ENCODE measurements around the gene MMP12.
"Not testable (repeated sequence)": the region's sequence is repeated elsewhere in the genome, so short reads cannot be mapped to it uniquely, and the experiment has no call there.

The MMP12 gene

GRCh38 chr11:102874852-102875251, at the start of gene MMP12:
MMP12 (minus strand) TSS chr11:102874982; CDS start chr11:102874937, 45 bp downstream.
- Mint-ChIP-seq H3K4me3 (no peak within 1 kb of the TSS), H3K27me3 (peaks cover 8% of the 10 kb centered on the region), H3K27ac (no peak within 1 kb of the TSS)

DNA sequence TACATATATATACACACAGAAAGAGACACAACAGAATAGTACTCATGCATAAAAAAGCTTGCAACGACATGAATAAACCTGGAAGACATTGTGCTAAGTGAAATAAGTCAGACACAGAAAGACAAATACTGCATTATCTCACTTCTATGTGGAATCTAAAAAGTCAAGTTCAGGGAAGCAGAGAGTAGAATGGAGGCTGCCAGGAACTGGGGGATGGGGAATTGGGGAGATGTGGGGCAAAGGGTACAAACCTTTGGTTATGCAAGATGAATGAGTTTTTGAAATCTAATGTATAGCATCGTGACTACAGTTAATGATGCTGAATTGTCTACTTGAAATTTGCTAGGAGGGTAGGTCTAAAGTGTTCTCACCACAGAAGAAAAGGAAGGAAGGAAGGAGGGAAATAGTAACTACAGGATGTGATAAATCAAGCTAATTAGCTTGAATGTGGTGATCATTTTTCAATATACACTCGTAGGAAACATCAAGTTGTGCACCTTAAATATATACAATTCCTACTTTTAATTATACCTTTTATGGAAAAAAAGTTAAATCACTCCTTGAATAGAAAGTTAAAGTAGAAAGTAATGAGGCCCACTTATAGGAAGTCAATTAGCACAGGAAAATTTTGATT, 46.9 kb upstream of the MMP12 start:
- H3K9me3 Mint-ChIP-seq: no peaks in the 10 kb centered on the region
- peaks cover 21% of the 10 kb centered on the region for H3K27me3 Mint-ChIP-seq
- H3K4me3 Mint-ChIP-seq: no peak overlapping the region
- H3K27ac Mint-ChIP-seq: no peak overlapping the region
- no peak for DNase-seq
- H3K4me1 Mint-ChIP-seq (ENCODE audit: low read depth): peaks cover 5% of the 10 kb centered on the region
- no peaks in the 10 kb centered on the region for H3K36me3 Mint-ChIP-seq (ENCODE audit: low read depth)

More at GRCh38 chr11:102874852-102875251, at the start of gene MMP12:
- no peaks in the 10 kb centered on the region for H3K36me3 Mint-ChIP-seq (ENCODE audit: low read depth)
- H3K9me3 Mint-ChIP-seq: no peaks in the 10 kb centered on the region
- no peak for DNase-seq
- H3K4me1 Mint-ChIP-seq (ENCODE audit: low read depth): no peaks in the 10 kb centered on the region

DNA sequence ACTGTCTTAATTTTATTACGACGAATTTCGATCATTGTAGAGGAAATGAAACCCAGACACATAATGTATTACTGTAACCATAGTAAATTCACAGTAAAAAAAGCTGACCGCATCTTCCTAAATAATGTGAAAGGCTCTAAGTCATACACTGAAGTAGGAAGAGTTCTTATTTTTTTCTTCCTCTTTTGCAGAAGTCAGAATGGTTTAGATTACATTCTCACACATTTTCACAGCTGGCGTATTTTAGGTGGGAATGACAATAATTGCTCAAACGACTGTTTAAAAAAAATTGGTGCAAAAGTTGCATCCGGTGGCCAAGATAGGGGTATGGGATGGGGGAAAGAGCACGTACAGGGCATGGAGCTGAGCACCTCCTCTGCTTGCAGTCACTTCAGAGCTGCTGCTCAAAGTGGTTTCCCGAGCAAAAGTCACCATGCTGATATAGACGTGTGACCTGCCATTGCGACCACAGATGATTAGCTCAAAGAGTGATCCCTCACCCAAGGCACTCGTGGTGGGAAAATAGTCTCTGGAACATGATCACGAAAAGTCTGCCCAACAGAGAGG, 45.4 kb upstream of the MMP12 start:
- Mint-ChIP-seq H3K36me3 (ENCODE audit: low read depth) (no peaks in the 10 kb centered on the region), H3K4me1 (ENCODE audit: low read depth) (peaks cover 5% of the 10 kb centered on the region), H3K27me3 (peaks cover 25% of the 10 kb centered on the region), H3K9me3 (no peaks in the 10 kb centered on the region), H3K4me3 (no peak overlapping the region), H3K27ac (no peak overlapping the region)
- no peak for DNase-seq

- Mint-ChIP-seq H3K9me3 (no peaks in the 10 kb centered on the region), H3K36me3 (ENCODE audit: low read depth) (no peaks in the 10 kb centered on the region), H3K4me1 (ENCODE audit: low read depth) (peaks cover 2% of the 10 kb centered on the region), H3K4me3 (no peak overlapping the region), H3K27me3 (peaks cover 15% of the 10 kb centered on the region), H3K27ac (no peak overlapping the region)
- DNase-seq: no peak
Measured at GRCh38 chr11:102915044-102915375, 40.2 kb upstream of the MMP12 start.

DNA sequence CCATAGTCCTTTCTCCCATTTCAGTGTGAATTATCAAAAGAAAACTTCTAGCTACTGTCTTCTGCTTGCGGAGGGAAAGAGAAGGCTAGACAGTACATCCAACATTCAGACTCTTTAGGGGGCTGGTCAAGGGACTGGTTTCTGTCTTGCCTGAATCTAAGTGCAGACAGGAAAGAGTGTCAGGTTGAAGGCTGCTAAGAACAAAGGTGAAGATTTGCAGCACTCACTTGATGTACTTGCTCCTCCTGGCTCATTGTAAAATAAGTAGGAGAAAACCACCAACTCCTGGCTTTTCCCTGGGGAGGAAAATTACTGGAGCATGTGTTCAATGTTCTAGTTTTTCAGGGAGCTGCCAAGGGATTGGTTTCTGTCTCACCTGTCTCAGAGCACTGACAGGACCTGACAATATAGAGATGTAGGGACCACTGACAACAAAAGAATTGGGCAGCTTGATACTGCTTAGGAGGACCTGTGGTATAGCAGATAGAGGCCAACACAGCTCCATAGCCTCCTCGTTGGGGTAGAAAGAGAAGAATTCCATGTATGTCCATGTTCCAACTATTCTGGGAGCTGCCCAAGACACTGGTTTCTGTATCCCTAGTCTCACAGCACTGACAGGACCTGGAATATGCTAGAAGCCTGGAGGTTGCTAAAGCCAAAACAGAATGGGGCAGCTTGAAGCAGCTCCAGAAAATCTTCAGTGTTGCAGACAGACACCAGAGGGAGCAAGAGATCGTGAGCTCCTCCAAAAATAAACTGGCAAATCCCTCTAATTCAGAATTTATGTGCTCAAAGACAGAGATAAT, 39.7 kb upstream of the MMP12 start:
- DNase-seq: no peak
- peaks cover 11% of the 10 kb centered on the region for H3K27me3 Mint-ChIP-seq
- H3K27ac Mint-ChIP-seq: no peak overlapping the region
- H3K36me3 Mint-ChIP-seq (ENCODE audit: low read depth): no peaks in the 10 kb centered on the region
- H3K4me1 Mint-ChIP-seq (ENCODE audit: low read depth): no peaks in the 10 kb centered on the region
- no peak overlapping the region for H3K4me3 Mint-ChIP-seq
- no peaks in the 10 kb centered on the region for H3K9me3 Mint-ChIP-seq

DNA sequence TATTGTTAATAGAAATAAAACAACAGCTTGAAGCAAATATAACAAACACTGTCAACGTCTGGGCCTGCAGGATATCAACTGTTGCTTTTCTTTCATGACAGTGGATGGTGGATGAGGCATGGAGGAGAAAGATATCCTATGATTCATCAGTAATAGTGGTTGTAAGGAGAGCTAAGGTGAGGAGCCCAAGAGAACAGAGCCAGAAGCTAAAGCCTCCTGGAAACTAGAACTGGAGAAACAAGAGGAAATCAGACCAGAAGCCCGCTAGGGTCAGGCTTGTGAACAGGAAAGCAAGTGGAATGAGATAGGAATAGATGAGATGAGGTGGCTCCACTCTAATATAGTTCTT, 37.7 kb upstream of the MMP12 start:
- no peak overlapping the region for H3K27ac Mint-ChIP-seq
- no peak for DNase-seq
- H3K27me3 Mint-ChIP-seq: peaks cover 10% of the 10 kb centered on the region
- no peaks in the 10 kb centered on the region for H3K9me3 Mint-ChIP-seq
- no peaks in the 10 kb centered on the region for H3K4me1 Mint-ChIP-seq (ENCODE audit: low read depth)
- H3K36me3 Mint-ChIP-seq (ENCODE audit: low read depth): no peaks in the 10 kb centered on the region
- no peak overlapping the region for H3K4me3 Mint-ChIP-seq

GRCh38 chr11:102911758-102912481, 37.1 kb upstream of the MMP12 start:
- no peaks in the 10 kb centered on the region for H3K4me1 Mint-ChIP-seq (ENCODE audit: low read depth)
- H3K27me3 Mint-ChIP-seq: peaks cover 10% of the 10 kb centered on the region
- no peak for DNase-seq
- H3K36me3 Mint-ChIP-seq (ENCODE audit: low read depth): no peaks in the 10 kb centered on the region
- H3K27ac Mint-ChIP-seq: no peak overlapping the region
- no peaks in the 10 kb centered on the region for H3K9me3 Mint-ChIP-seq
- no peak overlapping the region for H3K4me3 Mint-ChIP-seq

GRCh38 chr11:102905848-102906247, 31.1 kb upstream of the MMP12 start:
- H3K27ac Mint-ChIP-seq; H3K27me3 Mint-ChIP-seq; H3K9me3 Mint-ChIP-seq; H3K4me3 Mint-ChIP-seq; H3K4me1 Mint-ChIP-seq (ENCODE audit: low read depth); DNase-seq; H3K36me3 Mint-ChIP-seq (ENCODE audit: low read depth): not testable (repeated sequence)

DNA sequence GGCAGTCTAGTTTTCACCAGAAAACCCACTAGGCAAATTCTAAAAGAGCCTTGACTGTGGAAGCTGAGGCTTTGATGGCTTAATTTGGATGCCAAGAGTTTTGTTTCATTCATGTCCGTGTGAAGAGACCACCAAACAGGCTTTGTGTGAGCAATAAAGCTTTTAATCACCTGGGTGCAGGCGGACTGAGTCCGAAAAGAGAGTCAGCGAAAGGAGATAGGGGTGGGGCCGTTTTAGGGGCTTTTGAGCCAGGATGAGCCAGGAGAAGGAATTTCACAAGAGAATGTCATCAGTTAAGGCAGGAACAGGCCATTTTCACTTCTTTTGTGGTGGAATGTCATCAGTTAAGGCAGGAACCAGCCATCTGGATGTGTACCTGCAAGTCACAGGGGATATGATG, 29.1 kb upstream of the MMP12 start:
- H3K4me3 Mint-ChIP-seq; H3K27me3 Mint-ChIP-seq; H3K9me3 Mint-ChIP-seq; DNase-seq; H3K36me3 Mint-ChIP-seq (ENCODE audit: low read depth); H3K27ac Mint-ChIP-seq; H3K4me1 Mint-ChIP-seq (ENCODE audit: low read depth): not testable (repeated sequence)

GRCh38 chr11:102900346-102900745, 25.6 kb upstream of the MMP12 start:
- no peak for DNase-seq
- Mint-ChIP-seq H3K36me3 (ENCODE audit: low read depth) (no peaks in the 10 kb centered on the region), H3K4me3 (no peak overlapping the region), H3K27me3 (peaks cover 2% of the 10 kb centered on the region), H3K4me1 (ENCODE audit: low read depth) (no peaks in the 10 kb centered on the region), H3K27ac (no peak overlapping the region), H3K9me3 (no peaks in the 10 kb centered on the region)

DNA sequence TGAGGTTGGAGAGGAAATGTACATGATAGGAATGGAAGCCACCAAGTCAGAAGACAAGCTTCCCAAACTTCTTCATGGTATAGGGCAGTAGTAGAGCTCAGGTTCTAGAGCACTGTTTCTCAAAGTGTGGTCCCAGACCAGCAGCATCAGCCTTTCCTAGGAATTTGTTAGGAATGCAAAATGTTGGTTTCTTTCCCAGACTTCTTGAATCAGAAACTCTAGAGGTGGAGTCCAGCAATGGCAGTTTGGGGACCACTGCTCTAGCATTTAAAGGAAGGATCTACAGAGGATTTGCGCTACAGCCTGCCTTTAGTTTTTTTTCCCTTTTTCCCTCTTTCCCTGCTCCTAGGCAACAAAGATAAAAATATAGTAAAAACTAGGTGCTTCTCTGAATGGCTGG, 17.0 kb upstream of the MMP12 start:
- no peak overlapping the region for H3K4me3 Mint-ChIP-seq
- H3K27me3 Mint-ChIP-seq: peaks cover 12% of the 10 kb centered on the region
- no peaks in the 10 kb centered on the region for H3K4me1 Mint-ChIP-seq (ENCODE audit: low read depth)
- peaks cover 10% of the 10 kb centered on the region for H3K9me3 Mint-ChIP-seq
- H3K36me3 Mint-ChIP-seq (ENCODE audit: low read depth): no peaks in the 10 kb centered on the region
- no peak for DNase-seq
- no peak overlapping the region for H3K27ac Mint-ChIP-seq

DNA sequence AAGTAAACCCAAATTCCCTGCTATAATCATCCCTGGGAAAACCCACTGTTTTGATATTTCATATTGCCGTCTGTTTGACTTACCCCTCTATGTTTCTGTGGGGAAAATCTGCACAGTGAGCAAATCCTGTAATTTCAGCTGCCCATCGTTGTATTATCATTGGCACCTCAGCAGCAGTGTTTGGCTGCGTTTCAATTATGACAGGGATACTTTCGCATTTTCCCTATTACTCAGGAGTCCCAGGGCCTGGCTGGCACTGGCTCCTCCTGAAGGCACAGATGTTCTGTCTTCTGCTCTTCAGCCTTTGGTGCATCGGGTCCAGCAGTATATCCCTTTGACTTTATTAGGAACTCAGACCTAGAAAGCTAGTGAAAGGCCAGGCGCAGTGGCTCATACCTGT, 12.2 kb upstream of the MMP12 start:
- H3K36me3 Mint-ChIP-seq (ENCODE audit: low read depth): no peaks in the 10 kb centered on the region
- no peak overlapping the region for H3K27ac Mint-ChIP-seq
- H3K9me3 Mint-ChIP-seq: no peaks in the 10 kb centered on the region

DNA sequence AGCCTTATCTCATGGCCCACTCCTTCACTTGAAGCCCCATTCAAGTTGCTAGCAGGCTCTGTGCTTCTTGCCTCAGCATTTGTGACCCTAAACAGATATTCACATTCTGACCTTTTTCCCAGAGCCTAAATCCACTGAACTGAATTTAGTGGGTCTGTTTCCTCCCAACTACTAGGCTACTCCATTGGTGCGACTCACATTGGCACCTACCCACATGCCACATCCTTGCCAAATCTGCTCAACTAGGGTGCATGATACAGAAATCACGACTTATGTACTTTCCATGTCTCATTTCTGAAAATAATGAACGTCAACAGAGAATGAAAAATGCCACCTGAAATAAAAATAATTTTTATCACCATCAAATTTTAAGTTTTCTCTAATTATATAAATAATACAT, 8.4 kb upstream of the MMP12 start:
- no peak for DNase-seq
- no peaks in the 10 kb centered on the region for H3K9me3 Mint-ChIP-seq
- no peak overlapping the region for H3K27ac Mint-ChIP-seq

More for the DNA sequence above, 12.2 kb upstream of the MMP12 start:
- Mint-ChIP-seq H3K4me1 (ENCODE audit: low read depth) (peaks cover 6% of the 10 kb centered on the region), H3K27me3 (peaks cover 8% of the 10 kb centered on the region), H3K4me3 (no peak overlapping the region)
- no peak for DNase-seq

DNA sequence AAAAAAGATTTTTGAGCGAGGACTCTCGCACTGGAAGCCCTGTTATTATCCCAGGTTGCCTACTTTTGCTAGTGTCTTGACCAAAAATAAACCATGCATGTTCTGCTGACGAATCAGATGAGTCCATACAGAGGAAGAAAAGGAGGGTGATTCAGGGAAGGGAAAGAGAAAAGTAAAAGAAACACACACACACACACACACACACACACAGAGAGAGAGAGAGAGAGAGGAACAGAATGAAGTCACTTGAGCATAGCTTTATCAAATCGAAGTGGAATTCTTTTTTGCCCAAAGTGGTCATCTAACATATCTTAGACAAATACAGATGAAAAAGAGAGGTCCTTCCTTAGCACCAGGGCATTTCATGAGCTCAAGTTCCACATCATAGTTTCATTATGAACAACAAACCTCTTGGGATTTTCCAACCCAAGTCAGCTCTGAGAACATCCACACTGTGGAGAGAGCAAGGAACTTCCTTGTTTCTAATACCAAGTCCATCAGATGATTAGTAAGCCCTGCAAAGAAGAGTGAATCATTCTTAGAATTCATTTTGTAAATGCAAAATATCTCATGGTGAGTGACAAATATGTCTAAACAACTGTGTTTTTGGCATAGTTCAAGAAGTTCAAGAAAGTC, 7.7 kb upstream of the MMP12 start:
- Mint-ChIP-seq H3K27ac (no peak overlapping the region), H3K9me3 (no peaks in the 10 kb centered on the region), H3K27me3 (peaks cover 10% of the 10 kb centered on the region), H3K36me3 (ENCODE audit: low read depth) (no peaks in the 10 kb centered on the region), H3K4me3 (no peak overlapping the region), H3K4me1 (ENCODE audit: low read depth) (peaks cover 6% of the 10 kb centered on the region)
- no peak for DNase-seq

More for the DNA sequence above, 8.4 kb upstream of the MMP12 start:
- H3K27me3 Mint-ChIP-seq: peaks cover 6% of the 10 kb centered on the region
- no peak overlapping the region for H3K4me3 Mint-ChIP-seq
- peaks cover 6% of the 10 kb centered on the region for H3K4me1 Mint-ChIP-seq (ENCODE audit: low read depth)
- no peaks in the 10 kb centered on the region for H3K36me3 Mint-ChIP-seq (ENCODE audit: low read depth)

All from activated T-cell treated with anti-CD3 and anti-CD28 coated beads, Interleukin-2, amount 50 U/mL, for 24 hours (primary cell).